ENCODE results near the gene SLF1.
"Not testable (repeated sequence)": the region's sequence is repeated elsewhere in the genome, so short reads cannot be mapped to it uniquely, and the experiment has no call there.

DNA sequence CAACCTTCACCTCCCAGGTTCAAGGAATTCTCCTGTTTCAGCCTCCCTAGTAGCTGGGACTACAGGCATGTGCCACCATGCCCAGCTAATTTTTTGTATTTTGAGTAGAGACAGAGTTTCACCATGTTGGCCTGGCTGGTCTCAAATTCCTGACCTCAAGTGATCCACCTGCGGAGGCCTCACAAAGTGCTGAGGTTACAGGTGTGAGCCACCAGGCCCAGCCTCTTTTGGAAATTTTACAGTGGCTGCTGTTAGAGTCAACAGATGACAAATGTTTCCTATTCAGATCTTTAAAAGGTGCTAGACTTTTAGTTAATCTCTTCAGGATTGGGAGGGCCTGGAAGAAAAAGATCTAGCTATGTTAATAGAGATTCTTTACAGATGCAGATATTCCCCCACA, 45.1 kb upstream of the SLF1 start:
- TF ChIP-seq, protein P1, sequence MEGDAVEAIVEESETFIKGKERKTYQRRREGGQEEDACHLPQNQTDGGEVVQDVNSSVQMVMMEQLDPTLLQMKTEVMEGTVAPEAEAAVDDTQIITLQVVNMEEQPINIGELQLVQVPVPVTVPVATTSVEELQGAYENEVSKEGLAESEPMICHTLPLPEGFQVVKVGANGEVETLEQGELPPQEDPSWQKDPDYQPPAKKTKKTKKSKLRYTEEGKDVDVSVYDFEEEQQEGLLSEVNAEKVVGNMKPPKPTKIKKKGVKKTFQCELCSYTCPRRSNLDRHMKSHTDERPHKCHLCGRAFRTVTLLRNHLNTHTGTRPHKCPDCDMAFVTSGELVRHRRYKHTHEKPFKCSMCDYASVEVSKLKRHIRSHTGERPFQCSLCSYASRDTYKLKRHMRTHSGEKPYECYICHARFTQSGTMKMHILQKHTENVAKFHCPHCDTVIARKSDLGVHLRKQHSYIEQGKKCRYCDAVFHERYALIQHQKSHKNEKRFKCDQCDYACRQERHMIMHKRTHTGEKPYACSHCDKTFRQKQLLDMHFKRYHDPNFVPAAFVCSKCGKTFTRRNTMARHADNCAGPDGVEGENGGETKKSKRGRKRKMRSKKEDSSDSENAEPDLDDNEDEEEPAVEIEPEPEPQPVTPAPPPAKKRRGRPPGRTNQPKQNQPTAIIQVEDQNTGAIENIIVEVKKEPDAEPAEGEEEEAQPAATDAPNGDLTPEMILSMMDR (IDR thresholded peaks at IDR 0.05), result not testable (repeated sequence)
- not testable (repeated sequence) for TF ChIP-seq POLR2A (IDR thresholded peaks at IDR 0.05)

Data from body of pancreas (tissue), 4 donors.